Right lobe of liver (tissue), 6 donors: Measurements from ENCODE around the gene ESRRB. TPM values are rescaled to one million over a fixed set of nuclear protein-coding genes. Genes with fewer than 3 reads are reported as not detected.

ENCODE experiments used
- ATAC-seq, 4 donors: fragments of 200-7000 bp; cut with Tn5 transposase; one replicate each; pipeline ENCODE4 v1.9.1; 2020; ENCODE audit warnings: mild to moderate bottlenecking in 4 of 4, moderate library complexity in 4 of 4
- DNase-seq, 3 donors: peaks; one replicate each; pipeline ENCODE4 v3.0.0-alpha.2; 2020
- H3K27ac ChIP-seq, 3 donors: fragments of 200-600 bp; one replicate each; pipeline ENCODE4 v1.8.0; 2022
- H3K27me3 ChIP-seq, 2 donors: fragments of 200-600 bp; one replicate each; pipeline ENCODE4 v1.8.0; 2022
- H3K36me3 ChIP-seq, 4 donors: fragments of 200-600 bp; sonication (generic) in 1 of 4; one replicate each; pipeline versions ENCODE4 v1.5.1 to v1.8.0; 2017 to 2022; ENCODE audit warnings: control low read depth in 1 of 4
- H3K4me1 ChIP-seq, 4 donors: fragments of 200-600 bp; sonication (generic) in 1 of 4; one replicate each; pipeline versions ENCODE4 v1.5.1 to v1.8.0; 2017 to 2022; ENCODE audit warnings: control low read depth in 1 of 4
- H3K4me3 ChIP-seq, 3 donors: fragments of 200-600 bp; one replicate each; pipeline ENCODE4 v1.8.0; 2022
- H3K9me3 ChIP-seq, 4 donors: fragments of 200-600 bp; sonication (generic) in 1 of 4; one replicate each; pipeline versions ENCODE4 v1.5.1 to v1.8.0; 2017 to 2022; ENCODE audit warnings: control low read depth in 1 of 4
- POLR2A ChIP-seq: fragments of 450-650 bp; IDR thresholded peaks from one replicate; pipeline ENCODE4 v1.6.1; 2017; ENCODE audit warnings: antibody characterized with exemption, mild to moderate bottlenecking
- WGBS: methylation state at CpG from one replicate; pipeline ENCODE4 v1.1.6; 2018; ENCODE audit warnings: low coverage, low lambda C conversion rate; ENCODE audit not compliant: insufficient coverage; ENCODE audit errors: missing lambda C conversion rate; 5-methylcytosine and 5-hydroxymethylcytosine counted together
- intact Hi-C, 2 donors: fragments of 100-400 bp; cut with DNase I; formaldehyde crosslinking; loops; one replicate each; pipeline versions ENCODE4 v1.11.2 to v1.14.1; 2022
- total RNA-seq, 6 experiments: library from RNA; depleted of rRNA in 2 of 6; stranded (reverse); fragments of >200 nt in 2 of 6; fragmentation: NEBNext Ultra II Directional in 3 of 6; extraction: Animal tissue kit (Norgen Biotek cat#: 25700) in 3 of 6; gene quantifications; one replicate each; pipeline versions ENCODE4 v1.1.0 to v1.2.4, GENCODE V29; 2016 to 2023
- TF ChIP-seq, protein P1 (sequence below), 4 donors: fragments of 200-600 bp in 3 of 4; fragments of 450-650 bp in 1 of 4; IDR thresholded peaks; one replicate each; pipeline versions ENCODE4 v1.5.1 to v1.8.0; 2016 to 2022; ENCODE audit warnings: antibody characterized with exemption in 4 of 4, mild to moderate bottlenecking in 2 of 4
- donor health status: DM: no; HTN: yes; CAD: no.
- donor health status: DM: no; HTN: no; CAD: no.
- donor health status: DM: no; HTN: no; CAD: no.
- donor health status: DM: no; HTN: yes; CAD: no.
- donor health status: DM: no; HTN: yes; CAD: no.

Gene ESRRB
- total RNA-seq, 6 experiments from 2014 or later: 0.16 to 0.26 (median 0.17) TPM; not detected in 3

DNA sequence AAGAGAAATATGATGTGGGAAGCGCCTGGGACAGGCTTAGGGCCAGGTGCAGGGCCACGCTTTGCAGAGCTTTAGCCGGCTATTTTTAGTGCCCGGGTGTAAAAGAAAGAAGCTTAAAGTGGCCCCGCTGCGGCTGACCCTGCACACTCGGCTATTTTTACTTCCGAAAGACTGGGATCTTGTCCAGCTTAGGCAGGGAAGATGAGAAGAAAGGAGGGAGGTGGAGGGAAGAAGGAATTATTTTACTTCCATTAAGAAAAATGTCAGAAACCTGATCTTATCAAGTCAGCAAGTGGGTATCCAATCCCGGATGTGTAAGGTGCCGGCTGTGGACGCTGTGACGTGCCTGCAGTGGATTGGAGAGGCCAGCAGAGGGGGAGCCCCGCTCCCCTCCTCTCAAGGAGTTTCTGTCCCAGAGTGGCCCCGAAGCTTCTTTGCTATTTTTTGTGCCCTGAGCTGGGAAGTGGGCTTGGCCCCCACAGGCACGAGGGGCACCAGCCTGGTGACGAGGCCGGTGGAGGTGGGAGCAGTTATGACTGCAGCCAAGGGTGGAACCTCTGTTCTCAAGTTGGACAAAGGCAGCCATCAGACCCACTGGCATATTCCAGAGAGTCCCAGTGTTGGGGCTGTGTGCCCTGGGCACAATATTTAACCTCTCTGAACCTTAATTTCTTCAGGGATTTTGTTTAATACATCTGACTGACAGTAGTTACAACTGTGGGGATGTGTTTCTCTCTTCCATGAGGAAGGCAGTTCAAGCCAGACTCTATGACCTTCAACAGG is 97.7 kb downstream of the ESRRB start:
- H3K27ac ChIP-seq: no peak overlapping the region
- H3K4me1 ChIP-seq: no peaks in the 10 kb centered on the region
- H3K4me3 ChIP-seq: no peak overlapping the region
- DNase-seq (no peak), ATAC-seq (peak in 1 of 4 donors; percentile 10)
- H3K36me3 ChIP-seq: no peaks in the 10 kb centered on the region
- intact Hi-C loops: no loop called here
- no peak for TF ChIP-seq POLR2A
- TF ChIP-seq, protein P1, sequence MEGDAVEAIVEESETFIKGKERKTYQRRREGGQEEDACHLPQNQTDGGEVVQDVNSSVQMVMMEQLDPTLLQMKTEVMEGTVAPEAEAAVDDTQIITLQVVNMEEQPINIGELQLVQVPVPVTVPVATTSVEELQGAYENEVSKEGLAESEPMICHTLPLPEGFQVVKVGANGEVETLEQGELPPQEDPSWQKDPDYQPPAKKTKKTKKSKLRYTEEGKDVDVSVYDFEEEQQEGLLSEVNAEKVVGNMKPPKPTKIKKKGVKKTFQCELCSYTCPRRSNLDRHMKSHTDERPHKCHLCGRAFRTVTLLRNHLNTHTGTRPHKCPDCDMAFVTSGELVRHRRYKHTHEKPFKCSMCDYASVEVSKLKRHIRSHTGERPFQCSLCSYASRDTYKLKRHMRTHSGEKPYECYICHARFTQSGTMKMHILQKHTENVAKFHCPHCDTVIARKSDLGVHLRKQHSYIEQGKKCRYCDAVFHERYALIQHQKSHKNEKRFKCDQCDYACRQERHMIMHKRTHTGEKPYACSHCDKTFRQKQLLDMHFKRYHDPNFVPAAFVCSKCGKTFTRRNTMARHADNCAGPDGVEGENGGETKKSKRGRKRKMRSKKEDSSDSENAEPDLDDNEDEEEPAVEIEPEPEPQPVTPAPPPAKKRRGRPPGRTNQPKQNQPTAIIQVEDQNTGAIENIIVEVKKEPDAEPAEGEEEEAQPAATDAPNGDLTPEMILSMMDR (IDR thresholded peaks at IDR 0.05): no peak
- no peaks in the 10 kb centered on the region for H3K27me3 ChIP-seq
- 31% methylated on average over 11 of the region's 17 CpGs for WGBS
- no peaks in the 10 kb centered on the region for H3K9me3 ChIP-seq

DNA sequence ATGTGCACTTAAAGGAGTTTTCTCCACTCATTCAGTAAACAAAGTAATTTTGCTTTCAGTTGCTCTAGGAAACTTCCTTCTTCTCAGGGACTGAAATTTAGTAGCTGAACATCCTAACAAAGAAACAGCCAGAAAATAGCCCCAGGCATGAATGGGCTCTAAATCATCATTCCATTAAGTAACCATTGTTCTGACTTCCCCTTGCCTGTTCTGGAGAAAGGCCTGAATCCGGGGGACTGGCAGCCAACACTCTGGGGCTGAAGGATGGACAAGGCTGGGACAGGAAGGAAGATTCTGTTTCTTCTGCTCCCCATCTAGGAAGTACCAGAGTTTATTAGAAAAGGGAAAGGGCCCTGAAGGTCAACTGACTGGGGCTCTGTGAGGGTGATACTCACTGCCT is 104.5 kb downstream of the ESRRB start:
- 20% methylated on average over 1 of the region's 1 CpG for WGBS
- Histone ChIP-seq H3K36me3 (no peaks in the 10 kb centered on the region), H3K9me3 (no peaks in the 10 kb centered on the region), H3K27me3 (no peaks in the 10 kb centered on the region), H3K4me1 (no peaks in the 10 kb centered on the region), H3K27ac (no peak overlapping the region), H3K4me3 (no peak overlapping the region)
- TF ChIP-seq POLR2A: no peak
- TF ChIP-seq, protein P1 (IDR thresholded peaks at IDR 0.05): no peak
- ATAC-seq (no peak), DNase-seq (no peak)
- intact Hi-C loops: no loop called here

DNA sequence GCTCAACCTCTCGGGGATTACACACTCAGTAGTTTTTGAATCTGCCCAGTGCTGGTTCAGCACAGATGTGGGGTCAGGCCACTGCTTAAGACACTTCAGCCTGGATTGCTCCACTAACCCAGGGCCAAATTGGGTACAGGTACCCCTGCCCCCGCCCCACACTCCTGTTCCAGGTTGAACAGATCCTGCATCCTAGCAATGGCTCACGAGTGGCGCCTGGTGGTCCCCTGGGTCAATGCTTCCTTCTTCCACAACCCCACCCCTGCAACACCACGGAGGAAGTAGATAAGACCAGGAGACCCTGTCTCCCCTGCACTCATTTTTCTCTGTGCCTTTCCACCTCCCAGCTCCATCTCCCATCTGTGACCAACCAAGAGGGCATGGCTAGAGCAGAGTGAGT is 108.4 kb downstream of the ESRRB start:
- Histone ChIP-seq H3K4me1 (no peaks in the 10 kb centered on the region), H3K4me3 (no peak overlapping the region), H3K27ac (no peak overlapping the region), H3K36me3 (no peaks in the 10 kb centered on the region), H3K9me3 (no peaks in the 10 kb centered on the region), H3K27me3 (no peaks in the 10 kb centered on the region)
- intact Hi-C loops: no loop called here
- TF ChIP-seq, protein P1 (IDR thresholded peaks at IDR 0.05): no peak
- no peak for TF ChIP-seq POLR2A
- DNase-seq (peak in 1 of 3 donors; percentile 15), ATAC-seq (no peak)
- no CpG with 5 or more reads among the region's 5 CpGs for WGBS

DNA sequence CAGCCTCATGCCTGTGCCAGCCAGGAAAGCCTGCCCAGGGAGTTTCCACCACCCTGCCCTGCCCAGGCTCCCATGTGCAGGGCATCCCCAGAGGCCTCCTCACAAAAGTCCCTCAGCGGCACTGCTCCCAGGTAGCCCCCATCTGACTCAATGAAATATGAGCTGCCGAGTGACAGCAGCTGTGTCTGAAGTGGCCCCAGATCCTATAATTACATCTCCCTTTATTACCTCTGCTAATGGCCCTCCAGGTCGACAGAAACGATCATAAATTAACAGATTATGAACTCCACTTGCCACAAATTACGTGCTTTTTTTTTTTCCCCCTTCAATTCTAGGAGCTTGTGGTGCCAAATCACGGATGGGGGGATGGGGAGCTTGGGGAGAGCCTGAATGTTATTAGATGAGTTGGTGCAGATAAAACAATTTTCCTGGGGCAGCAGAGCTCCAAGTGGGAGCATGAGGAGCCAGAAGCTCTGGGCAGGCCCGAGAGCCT is 110.4 kb downstream of the ESRRB start:
- 69% methylated on average over 6 of the region's 7 CpGs for WGBS
- no peaks in the 10 kb centered on the region for H3K4me1 ChIP-seq
- H3K27ac ChIP-seq: no peak overlapping the region
- H3K27me3 ChIP-seq: no peaks in the 10 kb centered on the region
- DNase-seq: no peak
- no peak for TF ChIP-seq POLR2A
- TF ChIP-seq, protein P1 (IDR thresholded peaks at IDR 0.05): no peak
- intact Hi-C loops: no loop called here
- no peak overlapping the region for H3K4me3 ChIP-seq
- H3K36me3 ChIP-seq: no peaks in the 10 kb centered on the region
- no peak for ATAC-seq
- H3K9me3 ChIP-seq: no peaks in the 10 kb centered on the region
